Spleen (tissue), 11 donors: ENCODE measurements around the gene SNCAIP. TPM values are rescaled to one million over a fixed set of nuclear protein-coding genes. Genes with fewer than 3 reads are reported as not detected.

Experiments
- DNase-seq: peaks from one replicate; pipeline ENCODE4 v3.0.0-alpha.2; 2020
- H3K27ac ChIP-seq, 8 donors: fragments of 200-600 bp; sonication (generic) in 7 of 8; 1 replicate in 4 of 8; 2 replicates in 4 of 8; pipeline versions ENCODE4 v1.5.0 to v1.8.0; 2016 to 2021; ENCODE audit warnings: inconsistent platforms in 4 of 8, mild to moderate bottlenecking in 4 of 8, moderate library complexity in 1 of 8
- H3K27me3 ChIP-seq, 7 donors: fragments of 200-600 bp; sonication (generic) in 6 of 7; replicated peaks in 1 of 7; 1 replicate in 4 of 7; 2 replicates in 3 of 7; pipeline versions ENCODE4 v1.5.0 to v1.8.0; 2016 to 2021; ENCODE audit warnings: inconsistent platforms in 3 of 7, mild to moderate bottlenecking in 1 of 7
- H3K36me3 ChIP-seq, 6 donors: fragments of 200-600 bp; sonication (generic) in 5 of 6; 1 replicate in 4 of 6; 2 replicates in 2 of 6; pipeline versions ENCODE4 v1.5.0 to v1.8.0; 2016 to 2021; ENCODE audit warnings: inconsistent platforms in 2 of 6
- H3K4me1 ChIP-seq, 6 donors: fragments of 200-600 bp; sonication (generic) in 5 of 6; 1 replicate in 3 of 6; 2 replicates in 3 of 6; pipeline versions ENCODE4 v1.5.0 to v1.8.0; 2016 to 2021; ENCODE audit warnings: inconsistent platforms in 3 of 6
- H3K4me3 ChIP-seq, 8 donors: fragments of 200-600 bp; sonication (generic) in 7 of 8; 1 replicate in 4 of 8; 2 replicates in 4 of 8; pipeline versions ENCODE4 v1.5.0 to v1.8.0; 2016 to 2021; ENCODE audit warnings: inconsistent platforms in 4 of 8, mild to moderate bottlenecking in 4 of 8, moderate library complexity in 2 of 8
- H3K9me3 ChIP-seq, 8 donors: fragments of 200-600 bp; sonication (generic) in 7 of 8; 1 replicate in 4 of 8; 2 replicates in 4 of 8; pipeline versions ENCODE4 v1.5.0 to v1.8.0; 2016 to 2021; ENCODE audit warnings: inconsistent platforms in 4 of 8
- POLR2A ChIP-seq, 3 donors: fragments of 450-650 bp; IDR thresholded peaks; one replicate each; pipeline ENCODE4 v1.5.1; 2017; ENCODE audit warnings: antibody characterized with exemption in 3 of 3, mild to moderate bottlenecking in 1 of 3
- POLR2AphosphoS5 ChIP-seq, 3 donors: sonication (generic); formaldehyde crosslinking; IDR thresholded peaks; one replicate each; pipeline ENCODE4 v1.5.1; 2017; ENCODE audit warnings: antibody characterized with exemption in 3 of 3
- WGBS, 5 donors: extraction: QIAGEN DNeasy Blood & Tissue Kit in 3 of 5; methylation state at CpG; one replicate each; pipeline versions ENCODE4 v1.1.5 to v1.1.7; 2013 to 2018; 5-methylcytosine and 5-hydroxymethylcytosine counted together
- intact Hi-C: fragments of 100-400 bp; cut with DNase I; formaldehyde crosslinking; loops from one replicate; pipeline ENCODE4 v1.15.0; 2023; ENCODE audit warnings: low total_unique reads
- polyA plus RNA-seq, 3 donors: library from polyadenylated mRNA; stranded (reverse); fragments of 200-250 nt; gene quantifications; one replicate each; pipeline ENCODE4 v1.2.1, GENCODE V29; 2013
- total RNA-seq, 7 donors: library from RNA; depleted of rRNA in 3 of 7; stranded (reverse); fragments of >200 nt in 3 of 7; fragmentation: NEBNext Ultra II Directional in 4 of 7; extraction: Animal tissue kit (Norgen Biotek cat#: 25700) in 4 of 7; gene quantifications; one replicate each; pipeline versions ENCODE4 v1.1.0 to v1.2.1, GENCODE V29; 2016 to 2021
- TF ChIP-seq, protein P1 (sequence below), 11 experiments: fragments of 200-600 bp in 7 of 11; fragments of 450-650 bp in 4 of 11; sonication (generic) in 4 of 11; IDR thresholded peaks in 8 of 11; conservative IDR thresholded peaks in 3 of 11; 1 replicate in 7 of 11; 2 replicates in 4 of 11; pipeline versions ENCODE4 v1.4.0 to v1.8.0; 2016 to 2021; ENCODE audit warnings: antibody characterized with exemption in 11 of 11, inconsistent platforms in 4 of 11, mild to moderate bottlenecking in 1 of 11
- donor health status: healthy with polysubstance abuse.
- donor health status: DM: no; HTN: no; CAD: no; lungs with moderate emphysema.
- donor health status: DM: no; HTN: no; CAD: no.
- donor health status: Bipolar disorder and iron deficiency.
- donor health status: healthy.
- donor health status: DM: no; HTN: no; CAD: no.
- donor health status: DM: yes; HTN: yes; CAD: no.

Gene SNCAIP
- total and polyA plus RNA-seq, 10 donors: 5.4 to 51.3 (median 17.8) TPM

DNA sequence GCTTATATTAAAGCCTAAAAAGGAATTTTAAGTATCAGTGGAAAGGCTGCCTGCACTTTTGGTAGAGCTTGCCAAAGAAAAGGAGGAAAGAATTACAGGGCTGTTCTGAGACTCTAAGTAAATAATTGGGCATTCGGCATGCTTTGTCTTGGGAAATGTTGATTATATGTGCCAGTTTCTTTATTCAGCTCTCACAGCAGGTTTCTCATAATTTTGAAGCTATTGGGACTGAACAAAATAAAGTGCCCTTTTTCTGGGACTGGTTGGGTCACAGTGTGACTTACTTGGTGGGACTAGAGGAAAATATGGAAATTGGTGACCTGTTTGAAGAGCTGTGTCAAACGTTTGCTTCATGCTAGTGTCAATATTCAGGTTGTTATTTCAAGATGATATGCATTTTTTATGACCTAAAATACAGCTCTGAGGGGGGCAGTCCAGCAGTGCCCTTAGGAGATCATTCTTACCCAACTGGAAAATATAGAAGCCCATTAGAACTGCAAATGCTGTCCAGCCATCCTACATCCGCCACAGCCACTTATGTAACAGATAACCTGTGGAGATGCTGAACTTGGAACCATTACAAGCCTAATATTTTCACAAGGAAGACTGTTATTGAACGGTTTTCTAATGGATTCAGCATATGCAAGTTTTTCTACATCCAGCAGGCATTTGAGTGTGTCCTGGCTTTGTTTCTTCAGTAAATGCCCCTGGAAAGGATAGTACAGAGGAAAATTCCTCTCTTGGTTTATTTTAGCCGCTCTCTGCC, 122.4 kb downstream of the SNCAIP start:
- no peaks in the 10 kb centered on the region for H3K27me3 ChIP-seq
- TF ChIP-seq POLR2A (IDR thresholded peaks at IDR 0.05) (no peak), POLR2AphosphoS5 (IDR thresholded peaks at IDR 0.05) (no peak)
- TF ChIP-seq, protein P1, sequence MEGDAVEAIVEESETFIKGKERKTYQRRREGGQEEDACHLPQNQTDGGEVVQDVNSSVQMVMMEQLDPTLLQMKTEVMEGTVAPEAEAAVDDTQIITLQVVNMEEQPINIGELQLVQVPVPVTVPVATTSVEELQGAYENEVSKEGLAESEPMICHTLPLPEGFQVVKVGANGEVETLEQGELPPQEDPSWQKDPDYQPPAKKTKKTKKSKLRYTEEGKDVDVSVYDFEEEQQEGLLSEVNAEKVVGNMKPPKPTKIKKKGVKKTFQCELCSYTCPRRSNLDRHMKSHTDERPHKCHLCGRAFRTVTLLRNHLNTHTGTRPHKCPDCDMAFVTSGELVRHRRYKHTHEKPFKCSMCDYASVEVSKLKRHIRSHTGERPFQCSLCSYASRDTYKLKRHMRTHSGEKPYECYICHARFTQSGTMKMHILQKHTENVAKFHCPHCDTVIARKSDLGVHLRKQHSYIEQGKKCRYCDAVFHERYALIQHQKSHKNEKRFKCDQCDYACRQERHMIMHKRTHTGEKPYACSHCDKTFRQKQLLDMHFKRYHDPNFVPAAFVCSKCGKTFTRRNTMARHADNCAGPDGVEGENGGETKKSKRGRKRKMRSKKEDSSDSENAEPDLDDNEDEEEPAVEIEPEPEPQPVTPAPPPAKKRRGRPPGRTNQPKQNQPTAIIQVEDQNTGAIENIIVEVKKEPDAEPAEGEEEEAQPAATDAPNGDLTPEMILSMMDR (IDR thresholded peaks at IDR 0.05 in 8 of 11, conservative IDR thresholded peaks at IDR 0.05 in 3 of 11): no peak
- H3K4me1 ChIP-seq: no peaks in the 10 kb centered on the region
- 80 to 90% (median 85%) methylated on average over 5 of the region's 5 CpGs for WGBS, 5 donors
- H3K9me3 ChIP-seq: no peaks in the 10 kb centered on the region
- intact Hi-C loops: no loop called here
- no peak for DNase-seq
- H3K36me3 ChIP-seq: no peaks in the 10 kb centered on the region
- H3K27ac ChIP-seq: no peak overlapping the region
- H3K4me3 ChIP-seq: no peak overlapping the region

- DNase-seq: no peak
- intact Hi-C loops: no loop called here
- Histone ChIP-seq H3K4me3 (no peak overlapping the region), H3K36me3 (no peaks in the 10 kb centered on the region), H3K4me1 (no peaks in the 10 kb centered on the region), H3K9me3 (no peaks in the 10 kb centered on the region), H3K27ac (no peak overlapping the region), H3K27me3 (no peaks in the 10 kb centered on the region)
- WGBS, 5 donors: 85 to 97% (median 88%) methylated on average over 4 of the region's 4 CpGs
- TF ChIP-seq, protein P1 (IDR thresholded peaks at IDR 0.05 in 8 of 11, conservative IDR thresholded peaks at IDR 0.05 in 3 of 11): no peak
- TF ChIP-seq POLR2AphosphoS5 (IDR thresholded peaks at IDR 0.05) (no peak), POLR2A (IDR thresholded peaks at IDR 0.05) (no peak)
These were observed 123.2 kb downstream of the SNCAIP start for GRCh38 chr5:122435234-122435633.

- no peak for DNase-seq
- TF ChIP-seq POLR2AphosphoS5 (IDR thresholded peaks at IDR 0.05) (no peak), POLR2A (IDR thresholded peaks at IDR 0.05) (no peak)
- TF ChIP-seq, protein P1 (IDR thresholded peaks at IDR 0.05 in 8 of 11, conservative IDR thresholded peaks at IDR 0.05 in 3 of 11): no peak
- Histone ChIP-seq H3K4me3 (no peak overlapping the region), H3K9me3 (no peaks in the 10 kb centered on the region), H3K4me1 (no peaks in the 10 kb centered on the region), H3K27me3 (no peaks in the 10 kb centered on the region), H3K36me3 (no peaks in the 10 kb centered on the region), H3K27ac (no peak overlapping the region)
- intact Hi-C loops: no loop called here
- 86 to 96% (median 95%) methylated on average over 3 of the region's 3 CpGs for WGBS, 5 donors
These were observed 123.7 kb downstream of the SNCAIP start for GRCh38 chr5:122435761-122436160.

GRCh38 chr5:122436615-122437014, 124.6 kb downstream of the SNCAIP start:
- no peaks in the 10 kb centered on the region for H3K4me1 ChIP-seq
- H3K36me3 ChIP-seq: no peaks in the 10 kb centered on the region
- DNase-seq: no peak
- no peaks in the 10 kb centered on the region for H3K27me3 ChIP-seq
- H3K4me3 ChIP-seq: no peak overlapping the region
- TF ChIP-seq, protein P1 (IDR thresholded peaks at IDR 0.05 in 8 of 11, conservative IDR thresholded peaks at IDR 0.05 in 3 of 11): no peak
- TF ChIP-seq POLR2AphosphoS5 (IDR thresholded peaks at IDR 0.05) (no peak), POLR2A (IDR thresholded peaks at IDR 0.05) (no peak)
- no peak overlapping the region for H3K27ac ChIP-seq
- H3K9me3 ChIP-seq: no peaks in the 10 kb centered on the region
- intact Hi-C loops: no loop called here
